ENCODE data around the gene HIBADH. TPM values are rescaled to one million over a fixed set of nuclear protein-coding genes. Genes with fewer than 3 reads are reported as not detected.

HIBADH gene
- total RNA-seq, 1 donor from 2014 or later = 38.1 TPM

DNA sequence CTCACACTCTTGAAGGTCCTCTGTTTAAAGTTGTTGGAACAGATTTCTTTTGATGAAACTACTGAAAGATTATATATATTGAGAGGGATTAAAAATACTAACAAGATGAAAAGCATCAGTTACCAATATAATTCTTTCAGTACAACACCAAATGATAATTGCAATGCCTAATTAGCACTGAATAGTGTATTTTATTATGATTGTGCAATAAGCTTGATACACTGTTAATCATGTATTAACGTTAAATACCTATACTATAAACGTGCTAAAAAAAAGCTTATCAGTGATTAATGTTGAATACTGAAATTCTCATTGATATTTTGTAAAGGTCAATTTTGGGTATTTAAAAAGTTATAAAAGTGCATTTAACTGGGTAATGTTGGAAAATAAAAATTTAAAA lies 61.5 kb downstream of the HIBADH start:
- intact Hi-C loops (cut with DNase I) = no loop called here
- Histone ChIP-seq H3K36me3 (no peaks in the 10 kb centered on the region), H3K4me3 (no peak overlapping the region), H3K9me3 (no peaks in the 10 kb centered on the region), H3K27ac (no peak overlapping the region), H3K27me3 (no peaks in the 10 kb centered on the region), H3K4me1 (no peaks in the 10 kb centered on the region)
- no peak for DNase-seq (ENCODE audit: extremely low spot score in 2 of 2)
- TF ChIP-seq POLR2AphosphoS5 (IDR thresholded peaks at IDR 0.05; ENCODE audit: insufficient read depth in 1 of 2, low read depth in 1 of 2) = no peak

DNA sequence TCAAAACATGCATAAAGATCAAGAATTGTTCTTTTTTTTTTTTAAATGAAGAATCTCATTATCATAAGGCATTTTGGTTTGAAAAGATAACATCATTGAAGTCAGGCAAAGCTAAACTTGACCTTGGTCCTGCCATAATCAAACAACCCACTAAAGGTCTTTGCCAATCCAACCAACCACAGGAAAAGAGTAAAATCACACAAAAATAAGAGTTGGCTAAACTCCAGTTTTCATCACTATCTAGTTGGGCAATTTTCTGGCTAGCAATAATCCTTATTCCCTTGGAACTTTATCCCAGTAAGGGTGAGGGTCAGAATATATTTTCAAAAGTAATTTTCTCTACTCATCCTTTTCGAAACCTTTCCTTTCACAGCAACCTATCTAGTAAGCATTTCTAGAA lies 62.4 kb downstream of the HIBADH start:
- H3K27me3 ChIP-seq = no peaks in the 10 kb centered on the region
- no peaks in the 10 kb centered on the region for H3K4me1 ChIP-seq
- TF ChIP-seq POLR2AphosphoS5 (IDR thresholded peaks at IDR 0.05; ENCODE audit: insufficient read depth in 1 of 2, low read depth in 1 of 2) (no peak), POLR2A (IDR thresholded peaks at IDR 0.05) (no peak)
- TF ChIP-seq, protein P1, sequence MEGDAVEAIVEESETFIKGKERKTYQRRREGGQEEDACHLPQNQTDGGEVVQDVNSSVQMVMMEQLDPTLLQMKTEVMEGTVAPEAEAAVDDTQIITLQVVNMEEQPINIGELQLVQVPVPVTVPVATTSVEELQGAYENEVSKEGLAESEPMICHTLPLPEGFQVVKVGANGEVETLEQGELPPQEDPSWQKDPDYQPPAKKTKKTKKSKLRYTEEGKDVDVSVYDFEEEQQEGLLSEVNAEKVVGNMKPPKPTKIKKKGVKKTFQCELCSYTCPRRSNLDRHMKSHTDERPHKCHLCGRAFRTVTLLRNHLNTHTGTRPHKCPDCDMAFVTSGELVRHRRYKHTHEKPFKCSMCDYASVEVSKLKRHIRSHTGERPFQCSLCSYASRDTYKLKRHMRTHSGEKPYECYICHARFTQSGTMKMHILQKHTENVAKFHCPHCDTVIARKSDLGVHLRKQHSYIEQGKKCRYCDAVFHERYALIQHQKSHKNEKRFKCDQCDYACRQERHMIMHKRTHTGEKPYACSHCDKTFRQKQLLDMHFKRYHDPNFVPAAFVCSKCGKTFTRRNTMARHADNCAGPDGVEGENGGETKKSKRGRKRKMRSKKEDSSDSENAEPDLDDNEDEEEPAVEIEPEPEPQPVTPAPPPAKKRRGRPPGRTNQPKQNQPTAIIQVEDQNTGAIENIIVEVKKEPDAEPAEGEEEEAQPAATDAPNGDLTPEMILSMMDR (IDR thresholded peaks at IDR 0.05) = no peak
- no peaks in the 10 kb centered on the region for H3K9me3 ChIP-seq
- no peak for DNase-seq (ENCODE audit: extremely low spot score in 2 of 2)
- H3K36me3 ChIP-seq = no peaks in the 10 kb centered on the region
- H3K27ac ChIP-seq = no peak overlapping the region
- no peak overlapping the region for H3K4me3 ChIP-seq
- intact Hi-C loops (cut with DNase I) = no loop called here

DNA sequence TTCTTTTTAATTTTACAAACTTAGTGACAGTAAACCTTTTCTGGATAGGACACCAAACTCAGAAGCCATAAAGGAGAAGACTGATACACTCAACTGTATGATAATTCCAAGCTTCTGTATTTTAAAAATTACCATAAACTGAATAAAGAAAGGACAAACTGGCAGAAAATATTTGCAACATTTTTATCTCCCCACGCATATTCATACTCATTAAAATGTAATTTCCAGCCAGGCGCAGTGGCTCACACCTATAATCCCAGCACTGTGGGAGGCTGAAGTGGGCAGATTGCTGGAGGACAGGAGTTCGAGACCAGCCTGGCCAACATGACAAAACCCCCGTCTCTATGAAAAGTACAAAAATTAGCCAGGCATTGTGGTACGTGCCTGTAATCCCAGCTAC lies 67.7 kb downstream of the HIBADH start:
- TF ChIP-seq, protein P1 (IDR thresholded peaks at IDR 0.05) = no peak
- no peak for TF ChIP-seq POLR2A (IDR thresholded peaks at IDR 0.05)
- H3K27me3 ChIP-seq = no peaks in the 10 kb centered on the region
- DNase-seq (ENCODE audit: extremely low spot score in 2 of 2) = no peak
- intact Hi-C loops (cut with DNase I) = no loop called here
- H3K9me3 ChIP-seq = no peaks in the 10 kb centered on the region
- H3K4me3 ChIP-seq = no peak overlapping the region
- no peaks in the 10 kb centered on the region for H3K36me3 ChIP-seq
- no peak overlapping the region for H3K27ac ChIP-seq
- no peaks in the 10 kb centered on the region for H3K4me1 ChIP-seq

DNA sequence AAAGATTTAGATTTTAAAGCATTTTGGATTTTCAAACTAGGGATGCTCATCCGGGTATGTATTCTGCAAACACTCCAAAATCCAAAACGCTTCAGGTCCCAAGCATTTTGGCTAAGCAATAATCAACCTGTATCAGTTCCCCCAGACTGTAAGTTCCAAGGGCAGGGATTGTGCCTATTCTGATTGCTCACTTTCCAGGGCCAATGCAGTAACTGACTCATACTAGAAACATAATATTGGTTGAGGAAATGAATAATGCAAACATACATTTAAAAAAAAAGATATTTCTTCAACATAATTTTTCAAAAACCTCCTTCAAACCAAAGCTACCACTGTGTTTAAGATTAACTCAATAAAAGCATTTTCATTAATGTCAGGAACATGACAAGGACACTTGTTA lies 69.5 kb downstream of the HIBADH start:
- Histone ChIP-seq H3K36me3 (no peaks in the 10 kb centered on the region), H3K4me3 (no peak overlapping the region), H3K4me1 (no peaks in the 10 kb centered on the region), H3K9me3 (no peaks in the 10 kb centered on the region), H3K27me3 (no peaks in the 10 kb centered on the region), H3K27ac (no peak overlapping the region)
- TF ChIP-seq, protein P1 (IDR thresholded peaks at IDR 0.05) = no peak
- DNase-seq (ENCODE audit: extremely low spot score in 2 of 2) = no peak
- intact Hi-C loops (cut with DNase I) = no loop called here

DNA sequence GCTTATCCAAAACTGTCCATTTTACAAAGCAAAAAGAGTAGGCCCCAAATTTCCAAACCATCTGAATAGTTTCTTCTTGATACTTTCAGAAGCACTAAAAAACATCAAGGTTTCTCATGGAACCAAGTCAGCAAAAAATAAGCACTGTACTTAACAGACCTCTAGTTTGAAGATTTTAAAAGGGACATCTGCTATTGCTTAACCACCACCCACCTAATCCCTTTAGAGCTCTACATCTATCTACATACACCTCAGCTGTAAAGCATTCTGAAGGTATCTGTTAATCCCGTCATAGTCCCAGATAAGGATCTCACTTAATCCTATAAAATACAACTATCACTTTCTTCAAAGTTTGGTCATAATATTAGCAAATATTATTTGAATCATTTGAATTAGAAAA lies 72.3 kb downstream of the HIBADH start:
- intact Hi-C loops (cut with DNase I) = no loop called here

More for the DNA sequence above, 72.3 kb downstream of the HIBADH start:
- H3K27ac ChIP-seq = no peak overlapping the region
- H3K9me3 ChIP-seq = no peaks in the 10 kb centered on the region
- DNase-seq (ENCODE audit: extremely low spot score in 2 of 2) = no peak
- H3K4me1 ChIP-seq = no peaks in the 10 kb centered on the region
- TF ChIP-seq, protein P1 (IDR thresholded peaks at IDR 0.05) = no peak
- TF ChIP-seq POLR2AphosphoS5 (IDR thresholded peaks at IDR 0.05; ENCODE audit: insufficient read depth in 1 of 2, low read depth in 1 of 2) (no peak), POLR2A (IDR thresholded peaks at IDR 0.05) (no peak)
- H3K36me3 ChIP-seq = no peaks in the 10 kb centered on the region
- H3K27me3 ChIP-seq = no peaks in the 10 kb centered on the region
- H3K4me3 ChIP-seq = no peak overlapping the region

Data from vagina (tissue), 2 donors.